Measurements from ENCODE around the gene ZBTB39. TPM values are rescaled to one million over a fixed set of nuclear protein-coding genes. Genes with fewer than 3 reads are reported as not detected.
A peak's percentile ranks its signal among the peaks of the same experiment; 100 is the strongest.

The ZBTB39 gene
- polyA plus RNA-seq, 1 of the 3 experiments (the other 2 are of a cell fraction), result 3.7 TPM

DNA sequence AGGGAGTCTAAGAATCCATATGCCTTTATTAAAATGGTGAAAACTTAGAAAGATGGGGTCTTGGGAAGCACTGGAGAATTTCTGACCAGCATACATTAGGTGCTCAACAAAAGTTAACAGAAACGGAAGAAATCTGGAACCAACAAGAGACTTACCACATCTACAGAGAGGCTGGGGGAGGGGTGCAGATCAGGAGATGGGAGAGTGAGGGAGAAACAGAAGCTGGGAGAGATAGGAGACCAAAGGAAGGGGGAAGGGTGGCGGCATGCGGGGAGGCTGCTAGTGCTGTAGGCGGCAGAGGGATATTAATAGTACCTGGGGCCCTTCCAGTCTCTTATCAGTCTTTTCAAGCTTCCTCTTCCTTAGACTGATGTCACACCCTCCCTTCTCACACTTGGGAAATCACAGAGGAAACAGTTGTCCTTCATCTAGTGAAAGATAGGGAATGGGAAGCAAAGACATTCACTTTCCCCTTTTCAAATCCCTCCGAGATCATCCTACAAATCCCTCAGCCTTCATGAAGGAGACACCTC is 18.1 kb downstream of the ZBTB39 start:
- WGBS (ENCODE audit: low lambda C conversion rate), result 88% methylated on average over 5 of the region's 5 CpGs
- Histone ChIP-seq H3K4me3 (ENCODE audit: low read depth in 2 of 2, low read length in 1 of 2) (no peak overlapping the region), H2AFZ (ENCODE audit: low read depth) (no peak overlapping the region), H3K27me3 (ENCODE audit: insufficient read depth) (no peaks in the 10 kb centered on the region), H3K9ac (no peak overlapping the region), H3K36me3 (replicated peaks in 1 of 2; ENCODE audit: control insufficient read depth in 1 of 2, insufficient read depth in 2 of 2, low read length in 1 of 2) (no peaks in the 10 kb centered on the region), H3K4me2 (no peak overlapping the region), H3K27ac (ENCODE audit: low read depth in 2 of 2, low read length in 1 of 2) (no peak overlapping the region), H4K20me1 (ENCODE audit: insufficient read depth) (no peaks in the 10 kb centered on the region), H3K79me2 (ENCODE audit: insufficient read depth) (no peaks in the 10 kb centered on the region), H3K9me2 (no peaks in the 10 kb centered on the region), H3K9me3 (no peaks in the 10 kb centered on the region), H3F3A (replicated peaks; ENCODE audit: insufficient read depth) (no peaks in the 10 kb centered on the region), H3K4me1 (ENCODE audit: control insufficient read depth in 1 of 2, insufficient read depth in 2 of 2, low read depth in 1 of 2, low read length in 1 of 2) (peaks cover 0 to 2% of the 10 kb centered on the region in 2 experiments; a peak in 2 of 4 replicates)
- no peak for DNase-seq
- POLR2A ChIA-PET, result interaction anchor here (1.2 to 1.4 kb wide), 2 partner anchors 9 to 29 kb away, joined by 3 read pairs; no protein-coding TSS in a partner anchor
- TF ChIP-seq, protein P1, sequence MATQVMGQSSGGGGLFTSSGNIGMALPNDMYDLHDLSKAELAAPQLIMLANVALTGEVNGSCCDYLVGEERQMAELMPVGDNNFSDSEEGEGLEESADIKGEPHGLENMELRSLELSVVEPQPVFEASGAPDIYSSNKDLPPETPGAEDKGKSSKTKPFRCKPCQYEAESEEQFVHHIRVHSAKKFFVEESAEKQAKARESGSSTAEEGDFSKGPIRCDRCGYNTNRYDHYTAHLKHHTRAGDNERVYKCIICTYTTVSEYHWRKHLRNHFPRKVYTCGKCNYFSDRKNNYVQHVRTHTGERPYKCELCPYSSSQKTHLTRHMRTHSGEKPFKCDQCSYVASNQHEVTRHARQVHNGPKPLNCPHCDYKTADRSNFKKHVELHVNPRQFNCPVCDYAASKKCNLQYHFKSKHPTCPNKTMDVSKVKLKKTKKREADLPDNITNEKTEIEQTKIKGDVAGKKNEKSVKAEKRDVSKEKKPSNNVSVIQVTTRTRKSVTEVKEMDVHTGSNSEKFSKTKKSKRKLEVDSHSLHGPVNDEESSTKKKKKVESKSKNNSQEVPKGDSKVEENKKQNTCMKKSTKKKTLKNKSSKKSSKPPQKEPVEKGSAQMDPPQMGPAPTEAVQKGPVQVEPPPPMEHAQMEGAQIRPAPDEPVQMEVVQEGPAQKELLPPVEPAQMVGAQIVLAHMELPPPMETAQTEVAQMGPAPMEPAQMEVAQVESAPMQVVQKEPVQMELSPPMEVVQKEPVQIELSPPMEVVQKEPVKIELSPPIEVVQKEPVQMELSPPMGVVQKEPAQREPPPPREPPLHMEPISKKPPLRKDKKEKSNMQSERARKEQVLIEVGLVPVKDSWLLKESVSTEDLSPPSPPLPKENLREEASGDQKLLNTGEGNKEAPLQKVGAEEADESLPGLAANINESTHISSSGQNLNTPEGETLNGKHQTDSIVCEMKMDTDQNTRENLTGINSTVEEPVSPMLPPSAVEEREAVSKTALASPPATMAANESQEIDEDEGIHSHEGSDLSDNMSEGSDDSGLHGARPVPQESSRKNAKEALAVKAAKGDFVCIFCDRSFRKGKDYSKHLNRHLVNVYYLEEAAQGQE (IDR thresholded peaks at IDR 0.05; ENCODE audit: low read depth, low read length), result no peak
- TF ChIP-seq, protein P2, sequence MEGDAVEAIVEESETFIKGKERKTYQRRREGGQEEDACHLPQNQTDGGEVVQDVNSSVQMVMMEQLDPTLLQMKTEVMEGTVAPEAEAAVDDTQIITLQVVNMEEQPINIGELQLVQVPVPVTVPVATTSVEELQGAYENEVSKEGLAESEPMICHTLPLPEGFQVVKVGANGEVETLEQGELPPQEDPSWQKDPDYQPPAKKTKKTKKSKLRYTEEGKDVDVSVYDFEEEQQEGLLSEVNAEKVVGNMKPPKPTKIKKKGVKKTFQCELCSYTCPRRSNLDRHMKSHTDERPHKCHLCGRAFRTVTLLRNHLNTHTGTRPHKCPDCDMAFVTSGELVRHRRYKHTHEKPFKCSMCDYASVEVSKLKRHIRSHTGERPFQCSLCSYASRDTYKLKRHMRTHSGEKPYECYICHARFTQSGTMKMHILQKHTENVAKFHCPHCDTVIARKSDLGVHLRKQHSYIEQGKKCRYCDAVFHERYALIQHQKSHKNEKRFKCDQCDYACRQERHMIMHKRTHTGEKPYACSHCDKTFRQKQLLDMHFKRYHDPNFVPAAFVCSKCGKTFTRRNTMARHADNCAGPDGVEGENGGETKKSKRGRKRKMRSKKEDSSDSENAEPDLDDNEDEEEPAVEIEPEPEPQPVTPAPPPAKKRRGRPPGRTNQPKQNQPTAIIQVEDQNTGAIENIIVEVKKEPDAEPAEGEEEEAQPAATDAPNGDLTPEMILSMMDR (IDR thresholded peaks at IDR 0.05), result no peak
- TF ChIP-seq NFIC (IDR thresholded peaks at IDR 0.05; ENCODE audit: borderline replicate concordance) (no peak), YY1 (IDR thresholded peaks at IDR 0.05; ENCODE audit: low read depth) (no peak), MEF2A (IDR thresholded peaks at IDR 0.05; ENCODE audit: borderline replicate concordance, low read depth) (no peak)
- TF ChIP-seq, protein P3, sequence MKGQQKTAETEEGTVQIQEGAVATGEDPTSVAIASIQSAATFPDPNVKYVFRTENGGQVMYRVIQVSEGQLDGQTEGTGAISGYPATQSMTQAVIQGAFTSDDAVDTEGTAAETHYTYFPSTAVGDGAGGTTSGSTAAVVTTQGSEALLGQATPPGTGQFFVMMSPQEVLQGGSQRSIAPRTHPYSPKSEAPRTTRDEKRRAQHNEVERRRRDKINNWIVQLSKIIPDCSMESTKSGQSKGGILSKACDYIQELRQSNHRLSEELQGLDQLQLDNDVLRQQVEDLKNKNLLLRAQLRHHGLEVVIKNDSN (IDR thresholded peaks at IDR 0.05; ENCODE audit: borderline replicate concordance, low read depth), result no peak
- CTCF ChIA-PET, result interaction anchor here (0.6 to 4.2 kb wide), 34 partner anchors 9 to 704 kb away, joined by 3 to 69 read pairs (median 4); partner anchors contain the start of genes HSD17B6, PRIM1, STAT6 and ZBTB39

DNA sequence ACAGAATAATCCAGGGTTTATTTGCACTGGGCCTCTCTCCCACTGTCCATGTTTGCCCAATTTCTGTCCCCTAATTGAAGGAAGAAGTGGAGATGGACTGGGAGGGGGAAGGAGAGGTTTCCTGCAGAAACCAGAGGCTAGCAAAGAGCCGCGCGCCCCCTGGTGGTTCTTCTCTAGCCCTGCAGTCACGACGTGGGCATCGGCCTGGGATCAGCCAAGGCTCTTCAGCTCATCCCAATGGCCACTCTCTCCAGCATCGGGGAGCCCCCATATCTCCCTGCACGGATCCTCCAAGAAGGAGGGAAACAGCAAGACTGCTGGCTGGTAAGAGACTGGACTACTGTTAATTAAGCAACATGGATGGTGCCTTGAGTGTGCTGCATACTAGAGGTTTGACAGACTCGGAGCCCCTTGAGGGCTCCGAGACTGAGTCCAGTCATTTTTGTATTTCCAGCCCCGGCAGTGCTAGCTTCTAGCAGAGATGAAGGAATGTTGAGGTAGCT is 18.7 kb downstream of the ZBTB39 start:
- Histone ChIP-seq H3K9me2 (no peaks in the 10 kb centered on the region), H3K79me2 (ENCODE audit: insufficient read depth) (no peaks in the 10 kb centered on the region), H3K4me1 (ENCODE audit: control insufficient read depth in 1 of 2, insufficient read depth in 2 of 2, low read depth in 1 of 2, low read length in 1 of 2) (peaks cover 0 to 2% of the 10 kb centered on the region in 2 experiments; a peak in 2 of 4 replicates), H3K27ac (ENCODE audit: low read depth in 2 of 2, low read length in 1 of 2) (no peak overlapping the region), H2AFZ (ENCODE audit: low read depth) (no peak overlapping the region), H3K27me3 (ENCODE audit: insufficient read depth) (no peaks in the 10 kb centered on the region), H3K9ac (no peak overlapping the region), H3K4me2 (no peak overlapping the region), H3K36me3 (replicated peaks in 1 of 2; ENCODE audit: control insufficient read depth in 1 of 2, insufficient read depth in 2 of 2, low read length in 1 of 2) (no peaks in the 10 kb centered on the region), H4K20me1 (ENCODE audit: insufficient read depth) (no peaks in the 10 kb centered on the region), H3F3A (replicated peaks; ENCODE audit: insufficient read depth) (no peaks in the 10 kb centered on the region), H3K9me3 (no peaks in the 10 kb centered on the region), H3K4me3 (ENCODE audit: low read depth in 2 of 2, low read length in 1 of 2) (peak overlapping the region in 1 of 2 experiments; percentile 4; a peak in 1 of 4 replicates)
- ChIA-PET CTCF (interaction anchor here (0.6 to 4.2 kb wide), 31 partner anchors 8 to 705 kb away, joined by 3 to 69 read pairs (median 4); partner anchors contain the start of genes HSD17B6, PRIM1 and ZBTB39), POLR2A (interaction anchor here (1.2 to 1.4 kb wide), 2 partner anchors 10 to 29 kb away, joined by 3 read pairs; no protein-coding TSS in a partner anchor)
- WGBS (ENCODE audit: low lambda C conversion rate), result 33% methylated on average over 7 of the region's 11 CpGs
- DNase-seq, result peak; percentile 84
- TF ChIP-seq EZH2phosphoT487 (IDR thresholded peaks at IDR 0.05; ENCODE audit: borderline replicate concordance, low read depth), result no peak
- TF ChIP-seq FOXJ3 (CRISPR knock-in tag; IDR thresholded peaks at IDR 0.05), result no peak
- peak; percentile 95 for TF ChIP-seq SMC3 (IDR thresholded peaks at IDR 0.05; ENCODE audit: low read depth, low read length)
- TF ChIP-seq, protein P3 (IDR thresholded peaks at IDR 0.05; ENCODE audit: borderline replicate concordance, low read depth), result no peak
- TF ChIP-seq RAD21 (IDR thresholded peaks at IDR 0.05; ENCODE audit: low read length), result peak; percentile 89
- TF ChIP-seq TCF12 (IDR thresholded peaks at IDR 0.05), result no peak
- no peak for TF ChIP-seq FOSL2 (IDR thresholded peaks at IDR 0.05; ENCODE audit: borderline replicate concordance, low read depth)
- TF ChIP-seq SIN3A (IDR thresholded peaks at IDR 0.05; ENCODE audit: borderline replicate concordance, low read depth, low read length), result no peak
- TF ChIP-seq, protein P4, sequence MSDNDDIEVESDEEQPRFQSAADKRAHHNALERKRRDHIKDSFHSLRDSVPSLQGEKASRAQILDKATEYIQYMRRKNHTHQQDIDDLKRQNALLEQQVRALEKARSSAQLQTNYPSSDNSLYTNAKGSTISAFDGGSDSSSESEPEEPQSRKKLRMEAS (IDR thresholded peaks at IDR 0.05; ENCODE audit: low read depth), result no peak
- no peak for TF ChIP-seq YY1 (IDR thresholded peaks at IDR 0.05; ENCODE audit: low read depth)
- 0 out of 2 replicates have a peak, but pooled peaks have one; percentile 24 for TF ChIP-seq GABPA (IDR thresholded peaks at IDR 0.05; ENCODE audit: low read depth)
- TF ChIP-seq, protein P2 (IDR thresholded peaks at IDR 0.05), result peak; percentile 87

Data from SK-N-SH (cell line).